HG03521 (cell line): Measurements from ENCODE around the gene USE1.

Experiments
- ATAC-seq: cut with Tn5 transposase; IDR thresholded peaks from one replicate; pipeline ENCODE4 v1.9.1; 2021; ENCODE audit warnings: mild to moderate bottlenecking, moderate library complexity; ENCODE audit not compliant: unreplicated experiment

The USE1 gene

GRCh38 chr19:17254636-17255035, 39.5 kb downstream of the USE1 start:
- no peak for ATAC-seq

DNA sequence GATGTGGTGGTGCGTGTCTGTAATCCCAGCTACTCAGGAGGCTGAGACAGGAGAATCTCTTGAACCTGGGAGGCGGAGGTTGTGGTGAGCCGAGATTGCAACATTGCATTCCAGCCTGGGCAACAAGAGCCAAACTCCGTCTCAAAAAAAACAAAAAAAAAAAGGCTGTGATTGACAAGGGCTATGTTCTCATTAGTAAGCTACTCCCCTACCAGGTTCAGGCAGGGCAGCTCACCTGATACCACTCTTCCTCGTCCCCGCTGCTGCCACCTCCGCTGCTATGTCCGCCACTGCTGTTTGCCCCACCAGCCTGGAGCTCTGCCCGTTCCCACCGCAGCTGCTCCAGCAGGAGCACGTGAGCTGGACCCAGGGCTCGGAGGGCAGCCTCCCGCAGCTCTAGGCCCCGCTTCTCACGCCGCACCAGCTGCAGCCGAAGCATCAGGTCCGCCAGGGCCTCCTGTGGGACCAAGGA, 40.0 kb downstream of the USE1 start:
- no peak for ATAC-seq

GRCh38 chr19:17256130-17256529, 41.0 kb downstream of the USE1 start:
- ATAC-seq: no peak

DNA sequence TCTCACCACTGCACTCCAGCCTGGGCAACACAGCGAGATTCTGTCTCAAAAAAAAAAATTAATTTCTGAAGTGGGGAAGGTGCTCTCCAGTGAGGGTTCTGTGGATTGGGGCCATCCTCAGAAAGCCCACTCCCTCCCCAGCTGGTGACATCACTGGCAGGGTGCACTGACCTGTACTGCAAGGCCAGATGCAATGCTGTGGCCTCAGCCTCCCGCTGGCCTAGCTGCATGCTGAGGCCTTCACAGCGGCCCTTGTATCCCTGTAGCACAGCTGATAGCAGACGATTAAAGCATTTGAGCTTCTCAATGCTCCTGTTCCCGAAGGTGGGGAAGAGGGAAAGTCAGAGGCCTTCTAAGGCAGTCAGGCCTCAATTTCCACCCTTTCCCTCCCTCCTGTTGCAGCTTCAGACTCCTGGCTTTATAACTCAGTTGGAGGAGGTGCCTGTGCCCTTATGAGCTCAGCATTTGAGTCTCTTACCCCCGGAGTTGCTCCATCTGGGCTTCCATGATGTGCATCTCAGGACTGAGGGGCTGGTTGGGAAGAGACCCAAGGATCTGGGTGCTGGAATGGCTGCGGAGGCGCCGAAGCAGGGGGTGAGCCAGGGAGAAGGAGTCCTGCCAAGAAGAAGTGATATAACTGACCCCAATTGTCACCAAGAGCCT, 44.1 kb downstream of the USE1 start:
- ATAC-seq: no peak

DNA sequence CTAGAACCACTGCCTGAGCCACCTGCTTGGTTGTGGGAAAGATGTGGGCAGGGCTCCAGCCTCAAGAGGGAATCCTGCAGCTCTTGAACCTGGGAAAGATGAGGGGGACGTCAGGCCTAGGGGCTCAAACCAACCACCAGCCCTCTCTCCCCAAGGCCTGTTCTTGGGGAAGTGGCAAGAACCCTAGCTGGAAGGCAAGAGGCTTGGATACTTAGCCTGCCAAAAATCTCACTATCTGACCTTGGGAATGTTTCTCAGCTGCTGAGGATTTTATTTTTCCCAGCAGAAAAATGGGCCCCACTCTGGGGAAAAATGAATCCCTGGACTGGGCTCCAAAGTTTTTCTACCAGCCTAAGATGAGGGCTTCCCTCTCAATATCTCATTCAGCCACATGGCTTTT, 44.8 kb downstream of the USE1 start:
- ATAC-seq: no peak

DNA sequence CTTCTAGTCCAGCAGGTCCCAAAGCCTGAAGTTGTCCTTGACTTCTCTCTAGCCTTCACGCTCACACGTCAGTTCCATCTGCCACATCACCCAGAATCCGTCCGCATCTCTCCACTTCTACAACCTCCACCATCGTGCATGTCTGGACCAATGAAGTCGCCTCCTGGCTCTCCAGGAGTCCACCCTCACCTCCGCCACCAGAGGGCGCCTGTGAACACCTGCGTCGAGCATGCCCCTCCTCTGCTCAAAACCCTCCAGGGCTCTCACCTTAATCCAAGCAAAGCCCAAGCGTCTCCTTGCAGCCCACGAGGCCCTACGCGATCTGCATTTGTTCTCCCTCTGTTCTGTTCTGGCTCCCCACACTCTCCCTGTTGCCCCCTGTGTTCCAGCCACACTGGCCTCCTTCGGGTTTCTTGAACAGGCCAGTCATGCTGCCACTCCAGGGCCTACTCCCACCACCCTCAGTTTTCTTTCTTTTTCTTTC, 45.7 kb downstream of the USE1 start:
- ATAC-seq: no peak

- ATAC-seq: no peak
Measured at GRCh38 chr19:17262557-17262956, 47.4 kb downstream of the USE1 start.

GRCh38 chr19:17263712-17264640, 48.8 kb downstream of the USE1 start:
- ATAC-seq: no peak

- ATAC-seq: no peak
Measured at GRCh38 chr19:17264641-17264979, 49.5 kb downstream of the USE1 start, which contains the start of gene USHBP1. Gene USHBP1, minus strand, starts transcription at chr19:17264745. Its CDS starts 446 bp downstream, at chr19:17264299.

- no peak for ATAC-seq
Measured at GRCh38 chr19:17266026-17266425, 50.9 kb downstream of the USE1 start.

DNA sequence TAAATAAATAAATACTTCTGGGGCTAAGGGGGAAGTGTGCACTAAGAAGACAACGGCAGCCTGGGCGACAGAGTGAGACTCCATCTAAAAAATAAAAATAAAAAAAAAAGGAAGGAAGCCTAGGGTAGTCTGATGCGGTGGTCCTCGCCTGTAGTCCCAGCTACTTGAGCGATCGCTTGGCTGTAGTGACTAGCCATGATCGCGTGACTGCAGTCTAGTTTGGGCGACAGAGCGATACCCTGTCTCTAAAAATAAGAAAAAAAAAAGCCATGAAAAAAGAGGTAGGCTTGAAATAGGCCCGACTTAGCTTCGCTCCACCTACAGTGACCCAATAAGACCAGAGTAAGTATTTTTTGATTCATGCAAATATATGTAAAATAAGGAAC, 51.4 kb downstream of the USE1 start:
- ATAC-seq: no peak

DNA sequence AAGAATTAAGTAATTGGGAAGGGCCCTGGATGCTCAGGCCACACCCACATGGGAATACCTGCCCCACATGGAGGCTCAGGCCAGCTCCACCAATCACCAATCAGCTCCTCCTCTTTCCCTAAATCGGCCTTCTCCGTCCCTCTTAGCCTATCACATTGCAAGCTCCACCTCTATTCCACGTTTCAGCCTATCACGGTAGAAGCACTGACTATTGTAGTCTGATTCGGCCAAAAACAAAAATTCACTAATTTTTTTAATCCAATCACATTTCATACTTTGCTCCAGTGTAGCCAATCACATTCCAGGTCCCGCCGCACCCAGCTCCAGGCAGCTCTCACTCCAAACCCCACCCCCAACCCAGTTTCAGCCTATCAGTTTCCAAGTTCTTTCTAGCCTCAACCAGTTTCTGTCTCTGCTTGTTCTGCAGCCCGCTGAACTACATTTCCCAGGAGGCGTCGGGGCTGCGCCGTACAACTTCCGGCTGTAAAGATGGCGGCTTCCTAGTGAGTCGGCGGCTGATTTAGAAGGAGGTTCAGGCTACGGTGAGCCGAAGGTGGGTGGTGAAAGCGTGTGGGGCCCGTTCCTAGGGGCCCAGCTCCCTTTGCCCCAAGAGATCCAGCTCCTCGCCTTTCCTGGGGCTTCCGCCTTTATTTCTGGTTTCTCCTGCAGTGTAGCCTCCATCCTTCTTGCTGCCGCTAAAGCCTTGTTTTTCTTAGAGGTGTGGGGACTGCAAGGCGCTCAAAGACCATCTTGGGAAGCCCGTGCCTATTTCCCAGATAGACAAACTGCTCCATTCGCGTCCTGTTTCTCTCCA, 52.0 kb downstream of the USE1 start, which contains the start of gene BABAM1:
Gene BABAM1, plus strand, starts transcription at position 469 of the 814 bp plus-strand sequence. CDS start 1,364 bp downstream, outside the sequence.
- ATAC-seq: peak; percentile 87

- no peak for ATAC-seq
Measured at GRCh38 chr19:17268754-17269153, 53.6 kb downstream of the USE1 start.
